Kidney epithelial cell (primary cell): ENCODE measurements around the gene GREM2. TPM values are rescaled to one million over a fixed set of nuclear protein-coding genes. Genes with fewer than 3 reads are reported as not detected.

Source experiments
- DNase-seq: peaks from one replicate; pipeline ENCODE4 v3.0.0-alpha.2; 2010; ENCODE audit warnings: low read depth
- H3K27me3 ChIP-seq: 2 replicates; pipeline ENCODE4 v1.6.0; 2011; ENCODE audit warnings: low read length; ENCODE audit not compliant: control insufficient read depth, insufficient read depth
- H3K36me3 ChIP-seq: 2 replicates; pipeline ENCODE4 v1.5.1; 2011; ENCODE audit warnings: low read length; ENCODE audit not compliant: control insufficient read depth, insufficient read depth
- H3K4me3 ChIP-seq: 2 replicates; pipeline ENCODE4 v1.5.1; 2011; ENCODE audit warnings: low read depth, mild to moderate bottlenecking, control low read depth, low read length
- total RNA-seq: library from RNA; depleted of rRNA; stranded (reverse); fragments of >200 nt; gene quantifications from 2 replicates; pipeline ENCODE4 v1.2.3, GENCODE V29; 2015
- TF ChIP-seq, protein P1 (sequence below): IDR thresholded peaks from 2 replicates; pipeline ENCODE4 v1.5.1; 2011; ENCODE audit warnings: mild to moderate bottlenecking, moderate library complexity, low read length, control low read depth, inconsistent platforms; ENCODE audit not compliant: insufficient read depth, poor library complexity, severe bottlenecking

GREM2 gene
- total RNA-seq, 1 donor from 2014 or later, result 0.04 TPM

DNA sequence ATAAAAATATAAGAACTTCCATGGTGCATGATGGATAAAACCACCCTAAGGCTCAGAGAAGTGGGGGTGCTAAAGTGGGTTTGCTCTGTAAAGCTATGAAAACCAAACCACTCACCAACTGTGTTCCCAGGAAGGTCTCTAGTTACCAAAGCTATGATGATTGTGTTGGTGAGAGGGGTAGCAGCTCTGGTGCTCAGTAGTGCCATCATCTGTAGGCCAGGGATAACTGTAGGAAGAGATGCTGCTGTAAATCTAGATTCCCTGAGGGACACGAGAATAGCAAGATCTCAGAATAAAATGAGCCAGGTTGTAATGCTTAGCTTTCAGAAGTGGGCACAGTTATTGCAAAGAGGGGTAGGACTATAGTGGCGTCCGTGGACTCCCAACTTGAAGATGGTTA is 124.5 kb downstream of the GREM2 start:
- Histone ChIP-seq H3K4me3 (no peak overlapping the region), H3K36me3 (no peaks in the 10 kb centered on the region), H3K27me3 (no peaks in the 10 kb centered on the region)
- TF ChIP-seq, protein P1, sequence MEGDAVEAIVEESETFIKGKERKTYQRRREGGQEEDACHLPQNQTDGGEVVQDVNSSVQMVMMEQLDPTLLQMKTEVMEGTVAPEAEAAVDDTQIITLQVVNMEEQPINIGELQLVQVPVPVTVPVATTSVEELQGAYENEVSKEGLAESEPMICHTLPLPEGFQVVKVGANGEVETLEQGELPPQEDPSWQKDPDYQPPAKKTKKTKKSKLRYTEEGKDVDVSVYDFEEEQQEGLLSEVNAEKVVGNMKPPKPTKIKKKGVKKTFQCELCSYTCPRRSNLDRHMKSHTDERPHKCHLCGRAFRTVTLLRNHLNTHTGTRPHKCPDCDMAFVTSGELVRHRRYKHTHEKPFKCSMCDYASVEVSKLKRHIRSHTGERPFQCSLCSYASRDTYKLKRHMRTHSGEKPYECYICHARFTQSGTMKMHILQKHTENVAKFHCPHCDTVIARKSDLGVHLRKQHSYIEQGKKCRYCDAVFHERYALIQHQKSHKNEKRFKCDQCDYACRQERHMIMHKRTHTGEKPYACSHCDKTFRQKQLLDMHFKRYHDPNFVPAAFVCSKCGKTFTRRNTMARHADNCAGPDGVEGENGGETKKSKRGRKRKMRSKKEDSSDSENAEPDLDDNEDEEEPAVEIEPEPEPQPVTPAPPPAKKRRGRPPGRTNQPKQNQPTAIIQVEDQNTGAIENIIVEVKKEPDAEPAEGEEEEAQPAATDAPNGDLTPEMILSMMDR, result no peak
- DNase-seq, result no peak

DNA sequence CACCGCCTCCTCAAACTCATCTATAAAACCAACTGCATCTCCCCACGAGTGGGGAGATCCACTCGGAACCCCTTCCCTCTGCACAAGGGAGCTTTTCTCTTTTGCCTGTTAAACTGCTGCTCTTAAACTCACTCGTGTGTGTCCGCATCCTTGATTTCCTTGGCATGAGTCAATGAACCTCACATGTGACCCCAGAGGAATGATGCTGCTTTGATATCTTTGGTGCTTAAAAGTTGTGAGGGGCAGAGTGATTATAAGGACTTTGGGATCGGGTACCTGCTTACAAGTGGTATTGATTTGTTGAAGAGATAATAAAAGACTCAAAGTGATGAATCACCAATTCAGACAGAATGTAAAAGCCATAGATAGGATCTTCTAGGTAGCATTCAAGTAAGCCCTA is 125.3 kb downstream of the GREM2 start:
- no peaks in the 10 kb centered on the region for H3K36me3 ChIP-seq
- DNase-seq, result no peak
- H3K27me3 ChIP-seq, result no peaks in the 10 kb centered on the region
- TF ChIP-seq, protein P1, result no peak
- no peak overlapping the region for H3K4me3 ChIP-seq

DNA sequence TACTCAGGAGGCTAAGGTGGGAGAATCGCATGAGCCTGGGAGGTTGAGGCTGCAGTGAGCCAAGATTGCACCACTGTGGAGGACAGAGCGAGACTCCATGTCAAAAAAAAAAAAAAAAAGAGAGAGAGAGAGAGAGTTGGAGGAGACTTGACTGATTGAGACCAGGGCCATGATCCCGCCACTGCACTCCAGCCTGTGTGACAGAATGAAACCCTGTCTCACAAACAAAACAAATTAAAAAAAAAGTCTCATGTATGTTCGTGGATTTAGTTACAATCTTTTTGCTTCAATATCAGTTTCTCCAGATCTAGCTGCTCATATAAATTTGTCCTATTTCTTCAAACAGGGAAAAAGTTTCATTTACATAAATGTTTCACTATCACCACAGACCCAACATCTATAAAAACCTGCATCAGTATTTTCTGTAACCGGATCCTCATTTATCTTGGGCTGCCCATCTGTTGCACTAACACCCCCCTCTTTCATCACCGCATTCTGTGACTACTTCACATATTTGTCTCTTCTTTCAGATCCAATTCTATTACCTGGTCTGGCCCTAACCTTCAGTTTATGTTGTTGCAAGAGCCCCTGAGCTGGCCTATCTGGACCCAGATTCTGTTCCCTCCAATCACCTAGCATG is 127.0 kb downstream of the GREM2 start:
- H3K4me3 ChIP-seq, result no peak overlapping the region
- DNase-seq, result no peak
- TF ChIP-seq, protein P1, result no peak
- no peaks in the 10 kb centered on the region for H3K36me3 ChIP-seq
- no peaks in the 10 kb centered on the region for H3K27me3 ChIP-seq

DNA sequence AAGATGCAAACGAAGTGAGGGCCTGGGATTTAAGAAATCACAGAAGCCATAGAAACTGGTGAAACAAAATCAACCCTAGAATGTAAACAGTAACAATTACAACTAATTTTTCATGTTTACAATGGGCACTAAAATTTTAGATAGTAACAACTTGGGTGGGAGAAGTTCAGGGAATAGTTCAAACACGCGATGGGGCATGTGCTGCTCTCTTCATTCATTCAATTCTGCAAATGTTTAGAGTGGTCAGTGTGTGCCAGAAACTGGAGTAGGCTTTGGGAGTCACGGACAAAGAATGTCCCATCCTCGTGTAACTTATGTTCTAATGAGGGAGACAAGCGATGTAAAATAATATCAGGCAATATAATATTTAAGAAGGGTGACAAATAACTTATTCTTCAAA is 133.4 kb downstream of the GREM2 start:
- TF ChIP-seq, protein P1, result no peak
- Histone ChIP-seq H3K27me3 (no peaks in the 10 kb centered on the region), H3K36me3 (no peaks in the 10 kb centered on the region), H3K4me3 (no peak overlapping the region)
- no peak for DNase-seq

DNA sequence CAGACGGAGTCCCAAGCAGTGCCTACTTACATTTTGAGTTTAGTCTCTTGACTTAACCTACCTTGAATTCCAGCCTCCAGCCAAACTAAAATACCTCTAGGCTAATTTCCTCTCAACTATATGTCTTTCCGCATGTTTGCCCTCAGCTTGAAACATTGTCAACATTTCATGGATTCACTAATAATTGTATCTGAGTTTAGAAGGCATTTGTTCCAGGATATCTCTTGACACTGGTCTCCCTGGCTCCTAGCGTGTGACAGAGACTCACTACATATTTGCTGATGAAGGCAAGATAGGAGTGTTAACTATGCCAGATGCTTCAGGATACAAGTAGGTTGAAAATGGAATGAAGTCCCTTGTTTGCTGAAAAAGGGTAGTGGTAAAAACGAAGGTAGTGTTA is 136.1 kb downstream of the GREM2 start:
- no peaks in the 10 kb centered on the region for H3K36me3 ChIP-seq
- TF ChIP-seq, protein P1, result no peak
- no peaks in the 10 kb centered on the region for H3K27me3 ChIP-seq
- no peak overlapping the region for H3K4me3 ChIP-seq
- no peak for DNase-seq

DNA sequence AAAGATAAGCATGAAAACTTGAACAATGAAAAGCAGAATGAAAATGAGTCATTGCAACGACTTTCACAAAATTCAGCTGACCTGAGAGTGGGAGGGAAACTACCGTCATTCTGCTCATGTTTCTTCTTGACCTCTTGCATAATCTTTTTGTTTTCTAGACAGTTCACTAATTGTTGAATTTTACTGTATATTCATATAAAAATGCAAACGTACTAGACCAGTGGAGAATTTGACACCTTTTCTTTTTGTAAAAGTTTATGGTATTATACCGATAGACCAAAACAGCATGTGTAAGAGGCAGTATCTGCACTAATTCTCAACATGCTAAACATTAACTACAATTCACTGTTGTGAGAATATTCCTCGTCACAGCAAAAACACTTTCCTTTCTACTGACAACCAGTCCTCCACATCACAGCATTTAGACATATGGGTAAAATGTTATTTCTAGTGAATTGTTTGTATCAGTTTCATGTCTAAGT is 137.8 kb downstream of the GREM2 start:
- H3K36me3 ChIP-seq, result no peaks in the 10 kb centered on the region
- H3K27me3 ChIP-seq, result no peaks in the 10 kb centered on the region
- TF ChIP-seq, protein P1, result no peak
- no peak overlapping the region for H3K4me3 ChIP-seq
- no peak for DNase-seq
